Activated CD4-positive, alpha-beta T cell treated with anti-CD3 and anti-CD28 coated beads, Interleukin-2, amount 50 U/mL, for 4 hours (primary cell): ENCODE measurements around the gene PSG11.
"Not testable (repeated sequence)": the region's sequence is repeated elsewhere in the genome, so short reads cannot be mapped to it uniquely, and the experiment has no call there.

Experiments
- DNase-seq, 2 experiments: peaks; one replicate each; pipeline ENCODE4 v3.0.0-alpha.2; 2020

PSG11 gene

GRCh38 chr19:43026369-43026768 lies at the start of gene PSG11:
Gene PSG11, minus strand, starts transcription at chr19:43026469. Its CDS starts 97 bp downstream, at chr19:43026372.
- not testable (repeated sequence) for DNase-seq

GRCh38 chr19:43062418-43062817 lies 36.1 kb upstream of the PSG11 start:
- DNase-seq = not testable (repeated sequence)

- DNase-seq = not testable (repeated sequence)
Observed at GRCh38 chr19:43061326-43061725, 35.1 kb upstream of the PSG11 start.

GRCh38 chr19:43060254-43060653 lies 34.0 kb upstream of the PSG11 start:
- DNase-seq = not testable (repeated sequence)

GRCh38 chr19:43059482-43059881 lies 33.2 kb upstream of the PSG11 start:
- DNase-seq = not testable (repeated sequence)

- not testable (repeated sequence) for DNase-seq
Observed at GRCh38 chr19:43058440-43058839, 32.2 kb upstream of the PSG11 start.

- not testable (repeated sequence) for DNase-seq
Observed at GRCh38 chr19:43047966-43048365, 21.7 kb upstream of the PSG11 start.

GRCh38 chr19:43046578-43046977 lies 20.3 kb upstream of the PSG11 start:
- not testable (repeated sequence) for DNase-seq

GRCh38 chr19:43043492-43044180 lies 17.4 kb upstream of the PSG11 start:
- DNase-seq = not testable (repeated sequence)

GRCh38 chr19:43031645-43032044 lies 5.4 kb upstream of the PSG11 start:
- not testable (repeated sequence) for DNase-seq

GRCh38 chr19:43028866-43029265 lies 2.6 kb upstream of the PSG11 start:
- no peak for DNase-seq

GRCh38 chr19:43027985-43028384 lies 1.7 kb upstream of the PSG11 start:
- not testable (repeated sequence) for DNase-seq

GRCh38 chr19:43027061-43027460 lies 792 bp upstream of the PSG11 start:
- DNase-seq = not testable (repeated sequence)

- not testable (repeated sequence) for DNase-seq
Observed at GRCh38 chr19:43022098-43022497, 4.2 kb downstream of the PSG11 start.

- DNase-seq = not testable (repeated sequence)
Observed at GRCh38 chr19:43021629-43022028, 4.6 kb downstream of the PSG11 start.

GRCh38 chr19:43019588-43019987 lies 6.7 kb downstream of the PSG11 start:
- DNase-seq = not testable (repeated sequence)

- not testable (repeated sequence) for DNase-seq
Observed at GRCh38 chr19:43005841-43006240, 20.4 kb downstream of the PSG11 start.

GRCh38 chr19:43004846-43005245 lies 21.4 kb downstream of the PSG11 start:
- DNase-seq = not testable (repeated sequence)

GRCh38 chr19:43003634-43004033 lies 22.6 kb downstream of the PSG11 start:
- DNase-seq = not testable (repeated sequence)

- DNase-seq = not testable (repeated sequence)
Observed at GRCh38 chr19:43002948-43003347, 23.3 kb downstream of the PSG11 start.

GRCh38 chr19:42996161-42996560 lies 30.1 kb downstream of the PSG11 start:
- DNase-seq = not testable (repeated sequence)

- not testable (repeated sequence) for DNase-seq
Observed at GRCh38 chr19:42992029-42992604, 34.2 kb downstream of the PSG11 start.

- no peak for DNase-seq
Observed at GRCh38 chr19:42989851-42990250, 36.4 kb downstream of the PSG11 start.

GRCh38 chr19:42989186-42989585 lies 37.1 kb downstream of the PSG11 start:
- DNase-seq = not testable (repeated sequence)
